Vagina (tissue), 2 donors: Measurements from ENCODE around the gene EFCAB10. TPM values are rescaled to one million over a fixed set of nuclear protein-coding genes. Genes with fewer than 3 reads are reported as not detected.

ENCODE experiments used
- DNase-seq, 2 donors: peaks; one replicate each; pipeline ENCODE4 v3.0.0-alpha.2; 2017; ENCODE audit errors: extremely low spot score in 2 of 2
- H3K27ac ChIP-seq: fragments of 200-600 bp; sonication (generic); one replicate; pipeline ENCODE4 v1.5.1; 2019
- H3K27me3 ChIP-seq: fragments of 200-600 bp; sonication (generic); one replicate; pipeline ENCODE4 v1.5.1; 2019
- H3K36me3 ChIP-seq, 2 donors: fragments of 200-600 bp; sonication (generic); one replicate each; pipeline ENCODE4 v1.5.1; 2017 to 2019
- H3K4me1 ChIP-seq: fragments of 200-600 bp; sonication (generic); one replicate; pipeline ENCODE4 v1.5.1; 2019
- H3K4me3 ChIP-seq, 2 donors: fragments of 200-600 bp; sonication (generic); 1 replicate in 1 of 2; 2 replicates in 1 of 2; pipeline ENCODE4 v1.5.1; 2016 to 2019
- H3K9me3 ChIP-seq: fragments of 200-600 bp; sonication (generic); one replicate; pipeline ENCODE4 v1.5.1; 2019
- POLR2A ChIP-seq, 2 donors: fragments of 450-650 bp; IDR thresholded peaks; one replicate each; pipeline ENCODE4 v1.6.1; 2017; ENCODE audit warnings: antibody characterized with exemption in 2 of 2, mild to moderate bottlenecking in 2 of 2, moderate library complexity in 2 of 2
- POLR2AphosphoS5 ChIP-seq, 2 donors: sonication (generic); formaldehyde crosslinking; IDR thresholded peaks; one replicate each; pipeline ENCODE4 v1.9.0; 2017; ENCODE audit warnings: antibody characterized with exemption in 2 of 2, mild to moderate bottlenecking in 2 of 2, low read depth in 1 of 2; ENCODE audit not compliant: insufficient read depth in 1 of 2
- intact Hi-C: fragments of 100-400 bp; cut with DNase I; formaldehyde crosslinking; loops from one replicate; pipeline ENCODE4 v1.15.1; 2023
- total RNA-seq: library from RNA; depleted of rRNA; stranded (reverse); fragments of >200 nt; gene quantifications from one replicate; pipeline ENCODE4 v1.2.3, GENCODE V29; 2016
- TF ChIP-seq, protein P1 (sequence below), 3 experiments: fragments of 450-650 bp in 2 of 3; fragments of 200-600 bp in 1 of 3; sonication (generic) in 1 of 3; IDR thresholded peaks; one replicate each; pipeline ENCODE4 v1.5.1; 2017 to 2019; ENCODE audit warnings: antibody characterized with exemption in 3 of 3, mild to moderate bottlenecking in 2 of 3, moderate library complexity in 2 of 3

The EFCAB10 gene
- total RNA-seq, 1 donor from 2014 or later = not detected

DNA sequence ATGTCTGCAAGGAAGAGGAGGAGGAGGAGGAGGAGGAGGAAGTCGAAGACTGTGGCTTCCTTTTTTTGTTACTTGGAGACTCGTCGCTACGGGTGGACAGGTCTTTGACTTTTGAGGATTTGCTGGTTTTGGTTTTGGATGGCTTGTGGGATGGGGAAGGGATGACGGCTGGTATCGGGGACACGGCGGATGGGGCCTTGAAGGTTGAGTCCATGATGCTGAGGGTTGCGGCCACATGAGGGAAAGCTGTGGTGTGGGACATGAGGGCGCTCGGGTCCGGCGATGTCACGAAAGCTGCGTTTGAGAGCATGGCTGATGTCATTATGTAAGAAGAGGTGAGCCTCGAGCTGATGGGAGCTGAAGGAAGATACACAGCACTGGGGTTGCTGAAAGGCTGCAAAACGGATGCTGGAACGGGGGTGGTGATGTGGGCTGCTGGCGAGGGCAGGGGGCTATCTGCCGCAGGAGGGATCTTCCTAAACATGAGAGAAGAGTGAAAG, 33.1 kb upstream of the EFCAB10 start:
- intact Hi-C loops = no loop called here
- DNase-seq = no peak

DNA sequence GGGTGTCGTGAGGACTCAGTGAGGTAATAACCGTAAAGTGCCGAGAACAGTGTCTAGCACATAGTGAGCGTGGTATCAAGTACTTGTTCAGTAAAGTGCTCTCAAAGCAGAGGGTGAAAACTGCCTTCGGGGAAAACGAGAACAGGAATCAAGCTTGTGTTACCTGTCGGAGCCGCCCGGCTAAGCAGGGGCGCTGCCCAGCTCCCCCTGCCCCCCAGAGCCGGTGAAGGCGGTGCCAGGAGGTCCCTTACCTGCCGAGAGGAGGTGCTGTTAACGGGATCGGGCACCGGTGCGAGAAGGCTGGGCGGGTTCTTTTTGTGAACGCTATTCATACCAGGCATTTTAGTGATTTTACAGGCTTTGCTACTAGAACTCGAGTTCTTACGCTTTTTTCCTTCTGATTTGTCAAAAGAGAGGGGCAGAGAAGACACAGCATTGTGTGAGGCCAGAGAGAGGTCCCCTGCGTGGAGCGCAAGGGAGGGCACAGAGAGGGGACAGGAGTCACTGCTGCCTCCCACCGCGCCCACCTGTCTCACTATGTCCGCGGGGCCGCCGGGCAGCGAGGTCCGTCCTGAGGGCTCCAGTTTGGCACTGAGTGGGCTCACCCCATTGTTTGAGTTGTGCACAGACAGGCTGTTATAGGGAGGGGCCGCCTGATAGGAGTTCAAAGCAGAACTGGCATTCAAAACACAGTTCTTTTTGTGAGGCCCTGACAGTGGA, 32.5 kb upstream of the EFCAB10 start:
- Histone ChIP-seq H3K4me1 (no peaks in the 10 kb centered on the region), H3K9me3 (no peaks in the 10 kb centered on the region), H3K27me3 (no peaks in the 10 kb centered on the region), H3K4me3 (no peak overlapping the region), H3K27ac (no peak overlapping the region), H3K36me3 (peaks cover 0 to 21% of the 10 kb centered on the region in 2 donors)
- intact Hi-C loops = no loop called here
- no peak for DNase-seq
- no peak for TF ChIP-seq POLR2AphosphoS5 (IDR thresholded peaks at IDR 0.05; ENCODE audit: insufficient read depth in 1 of 2, low read depth in 1 of 2)
- TF ChIP-seq, protein P1, sequence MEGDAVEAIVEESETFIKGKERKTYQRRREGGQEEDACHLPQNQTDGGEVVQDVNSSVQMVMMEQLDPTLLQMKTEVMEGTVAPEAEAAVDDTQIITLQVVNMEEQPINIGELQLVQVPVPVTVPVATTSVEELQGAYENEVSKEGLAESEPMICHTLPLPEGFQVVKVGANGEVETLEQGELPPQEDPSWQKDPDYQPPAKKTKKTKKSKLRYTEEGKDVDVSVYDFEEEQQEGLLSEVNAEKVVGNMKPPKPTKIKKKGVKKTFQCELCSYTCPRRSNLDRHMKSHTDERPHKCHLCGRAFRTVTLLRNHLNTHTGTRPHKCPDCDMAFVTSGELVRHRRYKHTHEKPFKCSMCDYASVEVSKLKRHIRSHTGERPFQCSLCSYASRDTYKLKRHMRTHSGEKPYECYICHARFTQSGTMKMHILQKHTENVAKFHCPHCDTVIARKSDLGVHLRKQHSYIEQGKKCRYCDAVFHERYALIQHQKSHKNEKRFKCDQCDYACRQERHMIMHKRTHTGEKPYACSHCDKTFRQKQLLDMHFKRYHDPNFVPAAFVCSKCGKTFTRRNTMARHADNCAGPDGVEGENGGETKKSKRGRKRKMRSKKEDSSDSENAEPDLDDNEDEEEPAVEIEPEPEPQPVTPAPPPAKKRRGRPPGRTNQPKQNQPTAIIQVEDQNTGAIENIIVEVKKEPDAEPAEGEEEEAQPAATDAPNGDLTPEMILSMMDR (IDR thresholded peaks at IDR 0.05) = no peak

More for the DNA sequence above, 33.1 kb upstream of the EFCAB10 start:
- Histone ChIP-seq H3K4me3 (no peak overlapping the region), H3K36me3 (peaks cover 0 to 21% of the 10 kb centered on the region in 2 donors), H3K9me3 (no peaks in the 10 kb centered on the region), H3K27ac (no peak overlapping the region), H3K4me1 (no peaks in the 10 kb centered on the region), H3K27me3 (no peaks in the 10 kb centered on the region)
- no peak for TF ChIP-seq POLR2AphosphoS5 (IDR thresholded peaks at IDR 0.05; ENCODE audit: insufficient read depth in 1 of 2, low read depth in 1 of 2)
- TF ChIP-seq, protein P1 (IDR thresholded peaks at IDR 0.05) = no peak
- TF ChIP-seq POLR2A (IDR thresholded peaks at IDR 0.05) = no peak

DNA sequence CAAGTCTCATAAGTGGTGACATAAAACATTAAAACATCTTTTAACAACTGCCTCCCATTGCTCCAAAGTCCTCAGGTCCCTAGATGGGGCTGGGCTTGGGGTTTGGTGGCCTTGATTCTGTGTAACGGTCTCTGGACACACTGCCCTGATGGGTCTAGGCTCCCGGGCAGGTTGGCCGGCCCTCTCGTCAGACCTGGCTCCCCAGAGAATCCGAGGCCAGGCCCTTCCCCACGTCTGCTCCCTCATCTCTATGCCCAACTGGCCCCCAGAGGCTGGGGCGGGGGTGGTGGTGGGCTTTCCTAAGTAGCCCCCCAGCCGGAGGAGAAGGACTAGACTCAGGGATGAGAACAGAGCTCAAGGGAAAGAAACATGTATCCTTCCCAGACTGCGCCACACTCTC, 31.5 kb upstream of the EFCAB10 start:
- TF ChIP-seq, protein P1 (IDR thresholded peaks at IDR 0.05) = no peak
- TF ChIP-seq POLR2A (IDR thresholded peaks at IDR 0.05) (no peak), POLR2AphosphoS5 (IDR thresholded peaks at IDR 0.05; ENCODE audit: insufficient read depth in 1 of 2, low read depth in 1 of 2) (no peak)
- no peak for DNase-seq
- Histone ChIP-seq H3K9me3 (no peaks in the 10 kb centered on the region), H3K27me3 (no peaks in the 10 kb centered on the region), H3K4me1 (no peaks in the 10 kb centered on the region), H3K27ac (no peak overlapping the region), H3K4me3 (no peak overlapping the region), H3K36me3 (peaks cover 0 to 11% of the 10 kb centered on the region in 2 donors)
- intact Hi-C loops = no loop called here

DNA sequence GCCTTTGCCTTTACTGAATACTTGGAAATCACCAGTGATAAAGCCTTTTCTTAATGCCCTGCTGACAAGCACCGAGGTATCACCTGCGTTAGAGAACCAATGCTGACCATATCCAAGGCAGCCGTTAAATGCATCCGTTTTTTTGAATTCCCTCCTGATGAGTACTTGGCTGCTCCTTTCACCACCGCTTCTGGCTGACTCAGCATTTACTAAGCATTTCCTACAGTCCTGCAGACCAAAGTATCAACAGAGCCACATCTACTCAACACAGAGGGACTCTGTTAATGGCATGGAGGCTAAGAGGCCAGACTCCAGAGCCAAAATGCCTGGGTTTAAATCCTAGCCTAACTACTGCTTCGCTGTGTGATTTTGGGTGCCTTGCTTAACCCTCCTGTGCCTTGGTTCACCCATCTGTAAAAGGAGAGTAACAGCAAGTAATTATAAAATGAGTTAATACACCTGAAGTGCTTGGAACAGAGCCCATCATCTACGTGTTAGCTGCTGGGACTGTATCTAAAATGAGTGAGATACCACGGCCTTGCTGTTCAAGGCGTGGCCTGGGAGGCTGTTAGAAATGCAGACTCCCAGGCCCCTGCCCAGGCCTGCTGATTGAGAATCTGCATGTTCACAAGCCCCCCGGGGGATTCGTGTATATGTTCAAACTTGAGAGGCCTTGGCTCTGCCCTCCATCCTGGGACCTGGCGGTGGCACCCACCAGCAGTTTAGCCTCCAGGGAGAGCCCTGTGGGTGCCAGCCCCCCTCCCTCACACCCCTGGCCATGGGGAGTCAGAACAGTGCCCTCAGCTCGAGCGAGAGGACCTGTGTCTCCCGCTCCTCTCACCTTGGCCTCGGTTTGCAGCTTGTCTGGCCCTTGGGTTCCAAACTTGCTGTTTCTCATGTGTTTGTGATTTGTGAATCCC, 30.8 kb upstream of the EFCAB10 start:
- H3K27ac ChIP-seq = no peak overlapping the region
- H3K4me1 ChIP-seq = no peaks in the 10 kb centered on the region
- DNase-seq = no peak
- peaks cover 0 to 6% of the 10 kb centered on the region in 2 donors for H3K36me3 ChIP-seq
- no peaks in the 10 kb centered on the region for H3K9me3 ChIP-seq
- intact Hi-C loops = no loop called here
- H3K4me3 ChIP-seq = no peak overlapping the region
- H3K27me3 ChIP-seq = no peaks in the 10 kb centered on the region
- TF ChIP-seq POLR2AphosphoS5 (IDR thresholded peaks at IDR 0.05; ENCODE audit: insufficient read depth in 1 of 2, low read depth in 1 of 2) (no peak), POLR2A (IDR thresholded peaks at IDR 0.05) (no peak)
- TF ChIP-seq, protein P1 (IDR thresholded peaks at IDR 0.05) = no peak
